OCI-LY1 (cell line): ENCODE measurements around the gene BRCA2.
A peak's percentile ranks its signal among the peaks of the same experiment; 100 is the strongest.

Experiments used
- H2AFZ ChIP-seq: fragments of 200-600 bp; sonication (generic), shearing (Covaris generic); 2 replicates; pipeline ENCODE4 v1.6.0; 2014; ENCODE audit warnings: antibody characterized with exemption, mild to moderate bottlenecking, low read length
- H3F3A ChIP-seq: fragments of 200-600 bp; sonication (generic), shearing (Covaris generic); 2 replicates; pipeline ENCODE4 v1.6.0; 2014; ENCODE audit warnings: mild to moderate bottlenecking, antibody characterized with exemption, low read length, moderate library complexity; ENCODE audit not compliant: insufficient read depth
- H3K27ac ChIP-seq: fragments of 200-600 bp; sonication (generic); 2 replicates; pipeline ENCODE4 v1.5.1; 2014; ENCODE audit warnings: low read length, mixed run types, mild to moderate bottlenecking, low read depth; ENCODE audit not compliant: poor library complexity, severe bottlenecking
- H3K27me3 ChIP-seq: fragments of 200-600 bp; sonication (generic); 2 replicates; pipeline ENCODE4 v1.6.0; 2014; ENCODE audit warnings: antibody characterized with exemption, mild to moderate bottlenecking, low read length, moderate library complexity; ENCODE audit not compliant: insufficient read depth
- H3K36me3 ChIP-seq: fragments of 200-600 bp; sonication (generic); 2 replicates; pipeline ENCODE4 v1.6.1; 2014; ENCODE audit warnings: mild to moderate bottlenecking, antibody characterized with exemption, low read length, moderate library complexity, mixed read lengths; ENCODE audit not compliant: insufficient read depth
- H3K4me1 ChIP-seq: fragments of 200-600 bp; sonication (generic); 2 replicates; pipeline ENCODE4 v1.5.1; 2014; ENCODE audit warnings: mild to moderate bottlenecking, low read length, moderate library complexity; ENCODE audit not compliant: insufficient read depth, severe bottlenecking
- H3K4me2 ChIP-seq: fragments of 200-600 bp; sonication (generic), shearing (Covaris generic); 2 replicates; pipeline ENCODE4 v1.6.1; 2014; ENCODE audit warnings: low read length
- H3K4me3 ChIP-seq: fragments of 200-600 bp; sonication (generic); 2 replicates; pipeline ENCODE4 v1.5.1; 2014; ENCODE audit warnings: low read length, low read depth, mild to moderate bottlenecking, mixed read lengths; ENCODE audit not compliant: poor library complexity, severe bottlenecking
- H3K79me2 ChIP-seq: fragments of 200-600 bp; shearing (Covaris generic); 2 replicates; pipeline ENCODE4 v1.6.1; 2016; ENCODE audit warnings: mixed run types, low read length, mixed read lengths; ENCODE audit not compliant: insufficient read depth
- H3K9ac ChIP-seq: fragments of 200-600 bp; sonication (generic), shearing (Covaris generic); 2 replicates; pipeline ENCODE4 v1.6.1; 2014; ENCODE audit warnings: mild to moderate bottlenecking, low read length, mixed read lengths
- H3K9me2 ChIP-seq: fragments of 200-600 bp; sonication (generic), shearing (Covaris generic); 2 replicates; pipeline ENCODE4 v1.6.1; 2014; ENCODE audit warnings: low read depth, mild to moderate bottlenecking, low read length, mixed read lengths
- H3K9me3 ChIP-seq: fragments of 200-600 bp; shearing (Covaris generic); 2 replicates; pipeline ENCODE4 v1.6.1; 2014; ENCODE audit warnings: low read length, mixed read lengths
- H4K20me1 ChIP-seq: fragments of 200-600 bp; sonication (generic), shearing (Covaris generic); 2 replicates; pipeline ENCODE4 v1.6.0; 2016; ENCODE audit warnings: mild to moderate bottlenecking, low read length; ENCODE audit not compliant: insufficient read depth
- EZH2 ChIP-seq: fragments of 200-600 bp; sonication (generic), shearing (Covaris generic); IDR thresholded peaks from 2 replicates; pipeline ENCODE4 v1.8.0; 2017; ENCODE audit warnings: borderline replicate concordance, mixed run types, mild to moderate bottlenecking, antibody characterized with exemption, low read length, moderate library complexity, mixed read lengths
- TF ChIP-seq, protein P1 (sequence below): fragments of 200-600 bp; sonication (generic), shearing (Covaris generic); IDR thresholded peaks from 2 replicates; pipeline ENCODE4 v1.5.1; 2017; ENCODE audit warnings: mild to moderate bottlenecking, antibody characterized with exemption, low read length, moderate library complexity, mixed read lengths

The BRCA2 gene

DNA sequence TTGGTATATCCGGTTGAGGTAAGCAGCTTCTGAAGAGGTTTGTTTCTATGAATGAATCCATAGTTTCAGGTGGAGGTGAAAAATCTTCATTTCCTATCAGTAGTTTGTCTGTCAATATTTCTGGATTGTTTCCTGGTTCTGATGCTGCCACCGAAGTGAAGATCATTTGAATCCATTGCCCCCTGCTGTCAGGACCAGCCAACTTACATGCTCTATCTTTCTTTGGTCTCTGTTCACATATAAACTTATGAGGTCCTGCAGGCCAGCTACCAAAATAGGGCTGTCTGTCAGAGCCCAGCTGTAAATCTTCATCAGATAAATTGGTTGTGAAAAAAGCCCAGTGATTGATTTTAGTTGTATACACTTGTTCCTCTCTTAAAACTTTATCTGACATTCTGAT lies 127.8 kb downstream of the BRCA2 start:
- Histone ChIP-seq H4K20me1 (no peaks in the 10 kb centered on the region), H3K4me2 (no peak overlapping the region), H3F3A (no peaks in the 10 kb centered on the region), H3K9ac (no peak overlapping the region), H3K4me3 (no peak overlapping the region), H3K9me3 (no peaks in the 10 kb centered on the region), H3K4me1 (no peaks in the 10 kb centered on the region), H2AFZ (peak overlapping the region; percentile 56; the same call in 1 of the 2 replicates), H3K36me3 (no peaks in the 10 kb centered on the region), H3K27me3 (no peaks in the 10 kb centered on the region), H3K27ac (no peak overlapping the region), H3K9me2 (no peaks in the 10 kb centered on the region), H3K79me2 (no peaks in the 10 kb centered on the region)
- TF ChIP-seq EZH2, result no peak
- TF ChIP-seq, protein P1, sequence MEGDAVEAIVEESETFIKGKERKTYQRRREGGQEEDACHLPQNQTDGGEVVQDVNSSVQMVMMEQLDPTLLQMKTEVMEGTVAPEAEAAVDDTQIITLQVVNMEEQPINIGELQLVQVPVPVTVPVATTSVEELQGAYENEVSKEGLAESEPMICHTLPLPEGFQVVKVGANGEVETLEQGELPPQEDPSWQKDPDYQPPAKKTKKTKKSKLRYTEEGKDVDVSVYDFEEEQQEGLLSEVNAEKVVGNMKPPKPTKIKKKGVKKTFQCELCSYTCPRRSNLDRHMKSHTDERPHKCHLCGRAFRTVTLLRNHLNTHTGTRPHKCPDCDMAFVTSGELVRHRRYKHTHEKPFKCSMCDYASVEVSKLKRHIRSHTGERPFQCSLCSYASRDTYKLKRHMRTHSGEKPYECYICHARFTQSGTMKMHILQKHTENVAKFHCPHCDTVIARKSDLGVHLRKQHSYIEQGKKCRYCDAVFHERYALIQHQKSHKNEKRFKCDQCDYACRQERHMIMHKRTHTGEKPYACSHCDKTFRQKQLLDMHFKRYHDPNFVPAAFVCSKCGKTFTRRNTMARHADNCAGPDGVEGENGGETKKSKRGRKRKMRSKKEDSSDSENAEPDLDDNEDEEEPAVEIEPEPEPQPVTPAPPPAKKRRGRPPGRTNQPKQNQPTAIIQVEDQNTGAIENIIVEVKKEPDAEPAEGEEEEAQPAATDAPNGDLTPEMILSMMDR, result peak; percentile 60; the same call in 1 of the 2 replicates

DNA sequence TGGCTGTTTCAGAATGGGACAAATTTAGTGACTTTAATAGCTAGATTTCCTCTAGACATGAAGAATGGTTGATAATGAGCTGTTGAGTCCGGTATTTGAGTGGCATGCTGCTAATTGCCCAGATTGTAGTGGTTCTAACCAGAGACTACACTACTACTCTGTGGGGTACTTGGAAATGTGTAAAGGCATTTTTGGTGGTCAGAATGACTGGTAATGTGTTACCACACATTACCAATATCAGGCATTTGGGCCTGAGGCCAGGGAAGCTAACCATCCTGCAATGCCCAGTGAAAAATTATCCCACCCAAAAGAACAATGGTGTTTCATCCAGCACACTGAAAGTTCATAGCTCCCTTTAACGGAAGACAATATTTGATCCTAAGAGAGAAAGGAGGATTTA lies 130.2 kb downstream of the BRCA2 start:
- H3K27me3 ChIP-seq, result no peaks in the 10 kb centered on the region
- H3K79me2 ChIP-seq, result no peaks in the 10 kb centered on the region
- no peaks in the 10 kb centered on the region for H3K36me3 ChIP-seq
- TF ChIP-seq EZH2, result no peak
- TF ChIP-seq, protein P1, result no peak
- H3K4me1 ChIP-seq, result no peaks in the 10 kb centered on the region
- H3K4me2 ChIP-seq, result no peak overlapping the region
- no peak overlapping the region for H3K4me3 ChIP-seq
- H3K27ac ChIP-seq, result no peak overlapping the region
- no peaks in the 10 kb centered on the region for H3F3A ChIP-seq
- no peaks in the 10 kb centered on the region for H4K20me1 ChIP-seq
- no peaks in the 10 kb centered on the region for H3K9me2 ChIP-seq
- H3K9ac ChIP-seq, result no peak overlapping the region
- H3K9me3 ChIP-seq, result no peaks in the 10 kb centered on the region
- no peak overlapping the region for H2AFZ ChIP-seq

DNA sequence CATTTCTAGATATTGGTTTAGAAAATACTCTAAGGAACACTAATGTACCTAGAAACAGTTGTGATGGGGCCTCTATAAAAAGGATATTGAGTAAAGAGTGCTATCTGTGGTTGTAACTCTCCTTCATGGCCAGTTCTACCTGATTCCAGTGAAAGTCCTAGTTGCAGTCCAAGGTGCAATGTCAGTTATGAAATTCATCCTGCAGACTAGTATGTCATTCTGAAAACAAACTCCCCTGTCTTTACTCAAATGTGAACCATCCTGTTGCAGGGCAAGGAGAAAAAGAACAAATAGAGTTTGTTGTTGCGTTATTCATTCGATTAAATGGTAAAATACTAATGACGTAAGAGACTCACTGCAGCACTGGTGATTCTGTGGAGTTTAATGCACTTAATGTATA lies 130.9 kb downstream of the BRCA2 start:
- no peak overlapping the region for H3K27ac ChIP-seq
- no peak for TF ChIP-seq EZH2
- TF ChIP-seq, protein P1, result no peak
- H3K9me2 ChIP-seq, result no peaks in the 10 kb centered on the region

More for the DNA sequence above, 130.9 kb downstream of the BRCA2 start:
- H3K36me3 ChIP-seq, result no peaks in the 10 kb centered on the region
- H3F3A ChIP-seq, result no peaks in the 10 kb centered on the region
- no peaks in the 10 kb centered on the region for H4K20me1 ChIP-seq
- no peaks in the 10 kb centered on the region for H3K4me1 ChIP-seq
- H2AFZ ChIP-seq, result no peak overlapping the region
- no peak overlapping the region for H3K9ac ChIP-seq
- no peaks in the 10 kb centered on the region for H3K27me3 ChIP-seq
- H3K9me3 ChIP-seq, result no peaks in the 10 kb centered on the region
- no peaks in the 10 kb centered on the region for H3K79me2 ChIP-seq
- no peak overlapping the region for H3K4me3 ChIP-seq
- H3K4me2 ChIP-seq, result no peak overlapping the region
